Esophagus muscularis mucosa (tissue), 3 donors: Measurements from ENCODE around the gene MAST3.

Experiments
- CTCF ChIP-seq, 3 experiments: fragments of 200-600 bp in 2 of 3; fragments of 450-650 bp in 1 of 3; sonication (generic) in 2 of 3; IDR thresholded peaks; one replicate each; pipeline ENCODE4 v1.5.1; 2017 to 2019; ENCODE audit warnings: antibody characterized with exemption in 3 of 3, mild to moderate bottlenecking in 2 of 3, moderate library complexity in 1 of 3
- POLR2A ChIP-seq: fragments of 450-650 bp; IDR thresholded peaks from one replicate; pipeline ENCODE4 v1.6.1; 2017; ENCODE audit warnings: antibody characterized with exemption, moderate library complexity, mild to moderate bottlenecking, low read depth
- POLR2AphosphoS5 ChIP-seq, 2 donors: sonication (generic); formaldehyde crosslinking; IDR thresholded peaks; one replicate each; pipeline ENCODE4 v1.6.1; 2017; ENCODE audit warnings: antibody characterized with exemption in 2 of 2

- TF ChIP-seq POLR2AphosphoS5 (IDR thresholded peaks at IDR 0.05) (no peak), CTCF (IDR thresholded peaks at IDR 0.05) (no peak), POLR2A (no peak)
Measured at GRCh38 chr19:18191640-18192062, 94.1 kb downstream of the MAST3 start.
